Panc1 (cell line): ENCODE data around the gene ARHGEF7. TPM values are rescaled to one million over a fixed set of nuclear protein-coding genes. Genes with fewer than 3 reads are reported as not detected.

ENCODE experiments used
- ATAC-seq: fragments of 200-7000 bp; cut with Tn5 transposase; 2 replicates; pipeline ENCODE4 v1.9.1; 2020; ENCODE audit warnings: mild to moderate bottlenecking, moderate library complexity
- BruUV-seq: library from RNA; stranded (reverse); fragments of 400-500 nt; replicated peaks from 2 replicates; lab custom pipeline; 2021; lab: Mats Ljungman, UMichigan
- CTCF ChIA-PET: fragments of 300-600 bp; sonication (Branson Sonifier 250); formaldehyde crosslinking; loops from one replicate; lab custom pipeline; 2022; ENCODE audit warnings: antibody characterized with exemption; lab: Charles Lee
- POLR2A ChIA-PET: fragments of 300-600 bp; sonication (Branson Sonifier 250); formaldehyde crosslinking; loops from one replicate; lab custom pipeline; 2022; ENCODE audit warnings: antibody characterized with exemption; lab: Charles Lee
- DNase-seq: peaks from one replicate; pipeline ENCODE4 v3.0.0-alpha.2; 2010; ENCODE audit warnings: low read depth, low spot score
- H3K27ac ChIP-seq: 2 replicates; pipeline ENCODE4 v1.5.1; 2011; ENCODE audit warnings: mild to moderate bottlenecking, low read length, inconsistent platforms
- H3K27me3 ChIP-seq: fragments of 200-500 bp; sonication (Bioruptor generic); 2 replicates; pipeline ENCODE4 v1.6.0; 2014; ENCODE audit warnings: low read length, inconsistent platforms; ENCODE audit not compliant: control insufficient read depth, insufficient read depth
- H3K36me3 ChIP-seq: fragments of 200-500 bp; sonication (Bioruptor generic); 2 replicates; pipeline ENCODE4 v1.5.1; 2014; ENCODE audit warnings: inconsistent platforms, mild to moderate bottlenecking, low read length, moderate library complexity; ENCODE audit not compliant: control insufficient read depth, insufficient read depth
- H3K4me1 ChIP-seq: 2 replicates; pipeline ENCODE4 v1.5.1; 2011; ENCODE audit warnings: inconsistent platforms, mild to moderate bottlenecking, low read length, moderate library complexity; ENCODE audit not compliant: control insufficient read depth, insufficient read depth
- H3K4me3 ChIP-seq, 2 experiments: 2 replicates each; pipeline ENCODE4 v1.5.1; 2011 to 2012; ENCODE audit warnings: low read depth in 2 of 2, low read length in 2 of 2, mild to moderate bottlenecking in 2 of 2, inconsistent platforms in 1 of 2, moderate library complexity in 1 of 2
- H3K9me3 ChIP-seq: fragments of 200-500 bp; sonication (Bioruptor generic); 2 replicates; pipeline ENCODE4 v1.5.1; 2014; ENCODE audit warnings: low read depth, mild to moderate bottlenecking, inconsistent platforms, low read length, moderate library complexity; ENCODE audit not compliant: control insufficient read depth, insufficient read depth
- CTCF ChIP-seq: fragments of 450-650 bp; IDR thresholded peaks from 2 replicates; pipeline ENCODE4 v1.5.1; 2017; ENCODE audit warnings: mild to moderate bottlenecking
- POLR2AphosphoS5 ChIP-seq: IDR thresholded peaks from 2 replicates; pipeline ENCODE4 v1.6.1; 2012; ENCODE audit warnings: mild to moderate bottlenecking, low read depth, low read length, moderate library complexity
- REST ChIP-seq, 2 experiments: IDR thresholded peaks; 2 replicates each; pipeline ENCODE4 v1.6.1; 2011 to 2012; ENCODE audit warnings: low read depth in 2 of 2, control low read depth in 1 of 2, low read length in 1 of 2, mild to moderate bottlenecking in 1 of 2, moderate library complexity in 1 of 2; ENCODE audit not compliant: insufficient read depth in 1 of 2
- SIN3A ChIP-seq: IDR thresholded peaks from 2 replicates; pipeline ENCODE4 v1.6.1; 2012; ENCODE audit warnings: low read depth, mild to moderate bottlenecking, low read length, moderate library complexity, borderline replicate concordance; ENCODE audit not compliant: insufficient read depth
- TCF7L2 ChIP-seq: IDR thresholded peaks from 2 replicates; pipeline ENCODE4 v1.6.1; 2011; ENCODE audit warnings: mild to moderate bottlenecking, low read depth, low read length, inconsistent platforms
- in situ Hi-C: cut with HindIII; loops from 2 replicates; pipeline ENCODE4 v1.10.0; 2016; ENCODE audit warnings: low sequenced_read_pairs, low pct_unique_long_range_greater_than_20kb
- intact Hi-C: fragments of 100-400 bp; cut with micrococcal nuclease; formaldehyde crosslinking; loops from one replicate; pipeline ENCODE4 v1.10.0; 2022; ENCODE audit not compliant: unreplicated experiment
- total RNA-seq: library from RNA; stranded (reverse); gene quantifications from one replicate; pipeline ENCODE4 v1.2.1, GENCODE V29; 2021; ENCODE audit not compliant: unreplicated experiment

ARHGEF7 gene
- total RNA-seq, 1 experiment from 2014 or later: 36.4 TPM

GRCh38 chr13:111278258-111278657 is 163.1 kb downstream of the ARHGEF7 start:
- H3K4me3 ChIP-seq: no peak overlapping the region
- no peak overlapping the region for H3K27ac ChIP-seq
- intact Hi-C loops: no loop called here
- H3K36me3 ChIP-seq: no peaks in the 10 kb centered on the region; the same call in 1 of the 2 replicates
- DNase-seq (no peak), ATAC-seq (no peak)
- H3K27me3 ChIP-seq: no peaks in the 10 kb centered on the region
- no peaks in the 10 kb centered on the region for H3K9me3 ChIP-seq
- no TSS peak for BruUV-seq
- ChIA-PET POLR2A (no interaction called here), CTCF (no interaction called here)
- in situ Hi-C loops: no loop called here
- no peak for TF ChIP-seq TCF7L2
- TF ChIP-seq REST (IDR thresholded peaks at IDR 0.05; ENCODE audit: insufficient read depth in 1 of 2, low read depth in 2 of 2, low read length in 1 of 2): no peak
- no peak for TF ChIP-seq CTCF
- TF ChIP-seq POLR2AphosphoS5: no peak
- no peak for TF ChIP-seq SIN3A
- no peaks in the 10 kb centered on the region for H3K4me1 ChIP-seq

GRCh38 chr13:111278743-111279652 is 163.9 kb downstream of the ARHGEF7 start:
- in situ Hi-C loops (no loop called here), intact Hi-C loops (no loop called here)
- H3K27ac ChIP-seq: no peak overlapping the region
- no TSS peak for BruUV-seq
- ChIA-PET POLR2A (no interaction called here), CTCF (no interaction called here)
- H3K27me3 ChIP-seq: no peaks in the 10 kb centered on the region
- H3K4me3 ChIP-seq: no peak overlapping the region
- H3K9me3 ChIP-seq: no peaks in the 10 kb centered on the region
- DNase-seq (no peak), ATAC-seq (no peak)
- TF ChIP-seq SIN3A (no peak), TCF7L2 (no peak), CTCF (no peak), REST (IDR thresholded peaks at IDR 0.05; ENCODE audit: insufficient read depth in 1 of 2, low read depth in 2 of 2, low read length in 1 of 2) (no peak), POLR2AphosphoS5 (no peak)
- H3K36me3 ChIP-seq: no peaks in the 10 kb centered on the region; the same call in 1 of the 2 replicates
- H3K4me1 ChIP-seq: no peaks in the 10 kb centered on the region
